Stimulated activated naive CD8-positive, alpha-beta T cell treated with anti-CD3 and anti-CD28 coated beads, Interleukin-15, Interleukin-2, amounts not matched to agents 100 ng/mL and 50 ng/mL, for 24 hours (primary cell): ENCODE measurements around the gene SERPINA12.

ENCODE experiments used
- H3K27ac Mint-ChIP-seq: one replicate; pipeline ENCODE4 v1.8.0; 2021; ENCODE audit warnings: mild to moderate bottlenecking, mixed read lengths
- H3K27me3 Mint-ChIP-seq: one replicate; pipeline ENCODE4 v1.8.0; 2021; ENCODE audit warnings: mixed read lengths
- H3K36me3 Mint-ChIP-seq: one replicate; pipeline ENCODE4 v1.8.0; 2021; ENCODE audit warnings: low read depth, mixed read lengths
- H3K4me1 Mint-ChIP-seq: one replicate; pipeline ENCODE4 v1.8.0; 2021; ENCODE audit warnings: low read depth, mixed read lengths
- H3K4me3 Mint-ChIP-seq: one replicate; pipeline ENCODE4 v1.8.0; 2021; ENCODE audit warnings: mild to moderate bottlenecking, mixed read lengths
- H3K9me3 Mint-ChIP-seq: one replicate; pipeline ENCODE4 v1.8.0; 2021; ENCODE audit warnings: mixed read lengths

The SERPINA12 gene

DNA sequence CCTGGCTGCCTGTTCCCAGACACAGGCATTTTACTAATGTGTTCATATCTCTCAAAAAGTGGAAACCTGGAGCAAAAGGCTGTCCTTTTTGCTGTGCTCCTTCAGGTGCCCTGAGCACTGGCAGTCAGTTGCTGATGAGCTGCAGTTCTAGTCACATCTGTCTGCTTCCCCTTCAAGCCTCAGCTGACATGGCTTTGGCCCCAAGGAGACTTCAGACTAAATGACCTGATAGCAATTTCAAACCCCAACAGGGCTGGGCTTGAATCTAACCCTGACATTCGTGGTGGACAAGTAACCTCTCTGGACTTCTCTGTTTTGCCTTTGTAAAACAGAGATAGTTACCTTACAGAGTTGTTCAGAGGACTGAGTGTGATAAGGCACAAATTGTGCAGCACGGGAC lies 39.0 kb downstream of the SERPINA12 start:
- Mint-ChIP-seq H3K36me3 (no peaks in the 10 kb centered on the region), H3K9me3 (peaks cover 8% of the 10 kb centered on the region), H3K4me3 (no peak overlapping the region), H3K27ac (no peak overlapping the region), H3K27me3 (peaks cover 14% of the 10 kb centered on the region), H3K4me1 (no peaks in the 10 kb centered on the region)

DNA sequence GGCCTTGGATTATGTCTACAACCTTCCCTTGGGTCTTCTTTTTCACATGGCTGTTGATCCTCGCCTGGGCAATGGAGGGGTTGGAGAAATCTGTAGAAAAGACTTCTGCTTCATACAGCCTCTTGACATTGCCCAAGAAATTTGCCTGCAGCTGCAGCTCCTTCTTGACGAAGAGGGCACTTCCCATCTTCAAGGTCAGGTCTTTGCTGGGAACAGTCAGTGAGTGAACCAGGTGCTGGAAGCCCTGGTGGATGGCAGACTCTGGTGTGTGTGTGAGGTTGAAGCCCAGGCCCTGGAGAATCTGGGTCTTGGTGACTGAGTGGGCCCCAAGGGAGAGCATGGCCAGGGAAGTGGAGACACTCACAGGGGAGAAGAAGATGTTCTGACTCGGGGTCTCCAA lies 40.0 kb downstream of the SERPINA12 start:
- Mint-ChIP-seq H3K36me3 (no peaks in the 10 kb centered on the region), H3K27ac (no peak overlapping the region), H3K27me3 (peaks cover 14% of the 10 kb centered on the region)

DNA sequence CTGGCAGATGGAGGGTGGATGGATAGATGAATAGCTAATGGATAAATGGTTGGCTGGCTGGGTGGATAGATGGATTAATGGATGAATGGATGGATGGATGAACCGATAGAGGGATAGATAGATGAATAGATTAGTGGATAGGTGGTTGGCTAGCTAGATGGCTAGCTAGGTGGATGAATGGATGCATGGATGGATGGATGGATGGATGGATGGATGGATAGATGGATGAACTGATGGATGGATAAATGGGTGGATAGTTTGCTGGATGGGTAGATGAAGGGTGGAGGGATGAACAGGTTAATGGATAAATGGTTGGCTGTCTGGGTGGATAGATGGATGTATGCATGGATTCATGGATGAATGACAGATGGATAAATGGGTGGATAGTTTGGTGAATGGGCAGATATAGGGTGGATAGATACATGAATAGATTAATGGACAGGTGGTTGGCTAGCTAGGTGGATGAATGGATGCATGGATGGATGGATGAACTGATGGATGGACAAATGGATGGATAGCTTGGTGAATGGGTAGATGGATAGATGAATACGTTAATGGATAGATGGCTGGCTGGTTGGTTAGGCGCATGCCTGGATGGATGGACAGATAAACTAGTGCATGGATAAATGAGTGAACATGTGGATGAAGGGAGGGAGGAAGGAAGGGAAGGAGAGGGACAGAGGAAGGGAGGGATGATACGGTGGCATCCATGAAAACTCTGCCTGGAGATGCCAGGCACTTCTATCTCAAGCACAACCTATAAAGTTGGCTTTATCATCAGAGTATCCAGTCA lies 41.3 kb downstream of the SERPINA12 start:
- no peak overlapping the region for H3K27ac Mint-ChIP-seq
- no peaks in the 10 kb centered on the region for H3K36me3 Mint-ChIP-seq

More for the DNA sequence above, 40.0 kb downstream of the SERPINA12 start:
- no peaks in the 10 kb centered on the region for H3K4me1 Mint-ChIP-seq
- H3K4me3 Mint-ChIP-seq: no peak overlapping the region
- peaks cover 8% of the 10 kb centered on the region for H3K9me3 Mint-ChIP-seq

DNA sequence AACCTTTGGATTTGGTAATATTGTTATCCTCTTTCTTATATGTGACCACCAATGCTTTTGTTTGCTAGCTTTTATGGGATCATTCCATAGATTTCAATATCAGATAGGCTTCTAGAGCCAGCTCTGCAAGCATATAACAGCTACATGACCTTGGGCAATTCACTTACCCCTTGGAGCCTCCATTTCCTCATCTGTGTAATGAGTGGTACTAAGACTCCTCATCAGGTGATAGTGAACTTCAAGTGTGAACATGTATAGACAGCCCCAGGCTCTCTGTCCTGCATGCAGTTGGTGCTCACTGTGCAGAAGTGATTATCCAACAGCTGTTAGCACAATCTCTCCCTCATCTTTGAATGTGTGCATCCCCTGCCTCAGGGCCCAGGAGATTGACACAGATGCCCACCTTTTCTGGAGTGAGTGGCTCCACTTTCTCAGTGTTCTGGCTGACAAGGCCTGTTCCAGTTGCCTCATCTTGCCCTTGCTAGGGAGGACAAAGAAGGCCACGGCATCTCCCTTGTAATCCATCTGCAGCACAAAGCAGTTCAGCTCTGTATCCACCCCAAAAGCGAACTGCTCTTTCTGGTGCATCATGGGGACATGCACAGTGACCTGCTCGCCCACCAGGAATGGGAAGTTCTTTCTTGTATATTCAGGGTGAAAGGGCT lies 42.4 kb downstream of the SERPINA12 start:
- Mint-ChIP-seq H3K4me1 (no peaks in the 10 kb centered on the region), H3K27ac (no peak overlapping the region), H3K9me3 (peaks cover 12% of the 10 kb centered on the region)

More for the DNA sequence above, 41.3 kb downstream of the SERPINA12 start:
- Mint-ChIP-seq H3K9me3 (peaks cover 12% of the 10 kb centered on the region), H3K4me3 (no peak overlapping the region), H3K27me3 (peaks cover 14% of the 10 kb centered on the region), H3K4me1 (no peaks in the 10 kb centered on the region)

DNA sequence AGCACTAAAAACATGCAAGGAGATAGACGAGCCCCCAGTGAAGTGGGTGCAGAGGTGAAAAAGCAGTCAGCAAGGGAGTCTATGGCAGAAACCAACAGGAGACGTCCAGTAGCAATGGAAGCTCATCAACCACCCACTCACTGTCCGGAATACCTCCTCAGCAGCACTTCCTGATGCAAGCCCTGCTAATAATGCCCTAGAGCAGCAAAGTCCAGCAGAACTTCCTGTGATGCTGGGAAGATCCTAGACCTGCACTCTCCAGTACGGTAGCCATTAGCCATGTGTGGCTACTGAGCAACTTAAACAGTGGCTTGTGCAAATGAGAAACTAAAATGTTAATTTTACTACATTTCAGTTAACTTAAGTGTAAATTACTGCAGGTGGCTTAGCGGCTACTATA lies 44.2 kb downstream of the SERPINA12 start:
- H3K4me3 Mint-ChIP-seq: no peak overlapping the region
- H3K4me1 Mint-ChIP-seq: no peaks in the 10 kb centered on the region
- peaks cover 12% of the 10 kb centered on the region for H3K9me3 Mint-ChIP-seq
- no peak overlapping the region for H3K27ac Mint-ChIP-seq
- H3K36me3 Mint-ChIP-seq: no peaks in the 10 kb centered on the region
- H3K27me3 Mint-ChIP-seq: peaks cover 20% of the 10 kb centered on the region

More for the DNA sequence above, 42.4 kb downstream of the SERPINA12 start:
- Mint-ChIP-seq H3K4me3 (no peak overlapping the region), H3K27me3 (peaks cover 14% of the 10 kb centered on the region), H3K36me3 (no peaks in the 10 kb centered on the region)

DNA sequence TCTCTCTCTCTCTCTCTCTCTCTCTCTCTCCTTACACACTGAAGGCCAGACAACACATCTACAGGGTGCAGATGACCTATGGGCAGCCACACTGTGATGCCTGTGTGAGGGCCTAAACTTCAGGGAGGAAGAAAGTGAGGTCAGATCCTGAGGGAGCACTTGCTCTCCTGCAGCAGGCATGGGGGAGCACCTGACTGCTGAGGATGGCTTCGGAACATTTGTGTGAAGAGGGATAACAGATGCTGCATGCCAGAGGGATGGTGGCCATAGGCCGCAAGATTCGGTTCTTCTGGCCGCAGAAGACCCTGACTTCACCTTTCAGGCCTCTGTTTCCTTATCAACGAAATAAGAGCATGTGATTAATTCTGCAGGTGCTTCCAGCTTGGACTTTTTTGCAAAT lies 45.0 kb downstream of the SERPINA12 start:
- Mint-ChIP-seq H3K4me1 (no peaks in the 10 kb centered on the region), H3K27ac (no peak overlapping the region), H3K4me3 (no peak overlapping the region), H3K27me3 (peaks cover 20% of the 10 kb centered on the region), H3K9me3 (peaks cover 12% of the 10 kb centered on the region), H3K36me3 (no peaks in the 10 kb centered on the region)

DNA sequence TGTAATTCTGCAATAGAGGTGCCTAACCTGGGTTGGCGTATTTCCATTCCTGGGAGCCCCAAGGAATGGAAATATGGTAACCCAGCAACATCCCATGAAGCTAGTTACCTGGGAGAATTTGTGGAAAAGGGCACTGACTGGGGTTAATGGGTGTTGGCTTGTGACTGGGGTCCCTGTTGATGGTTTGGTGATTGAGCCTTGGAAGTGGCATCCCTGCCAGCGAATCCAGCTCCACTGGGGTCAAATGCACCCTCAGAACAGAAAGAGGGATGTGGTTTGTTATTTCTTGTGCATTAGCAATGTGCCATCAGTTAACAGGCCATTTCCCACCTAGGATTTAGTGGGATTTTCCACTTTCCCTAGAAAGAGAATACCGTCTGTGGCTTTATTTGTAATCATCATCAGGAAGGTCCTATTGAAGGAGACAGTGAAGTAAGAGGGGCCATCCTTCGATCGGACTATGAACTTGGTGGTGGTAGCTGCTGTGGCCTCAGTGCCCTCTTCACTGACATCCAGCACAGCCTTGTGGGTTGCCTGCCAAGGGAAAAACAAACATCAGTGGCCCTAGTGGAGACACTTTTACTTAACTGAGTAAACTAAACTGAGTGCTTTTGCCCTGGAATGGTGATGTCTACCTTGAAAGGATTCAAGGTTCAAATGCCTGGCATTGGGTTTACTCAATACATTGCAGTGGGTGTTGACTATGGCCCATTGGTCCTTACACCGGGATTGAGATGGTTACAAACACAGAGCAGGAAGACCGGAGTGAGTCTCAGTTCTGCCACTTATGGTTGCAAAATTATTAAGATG lies 46.3 kb downstream of the SERPINA12 start:
- Mint-ChIP-seq H3K36me3 (no peaks in the 10 kb centered on the region), H3K9me3 (peaks cover 12% of the 10 kb centered on the region), H3K4me1 (no peaks in the 10 kb centered on the region), H3K27ac (no peak overlapping the region), H3K27me3 (peaks cover 24% of the 10 kb centered on the region), H3K4me3 (no peak overlapping the region)

DNA sequence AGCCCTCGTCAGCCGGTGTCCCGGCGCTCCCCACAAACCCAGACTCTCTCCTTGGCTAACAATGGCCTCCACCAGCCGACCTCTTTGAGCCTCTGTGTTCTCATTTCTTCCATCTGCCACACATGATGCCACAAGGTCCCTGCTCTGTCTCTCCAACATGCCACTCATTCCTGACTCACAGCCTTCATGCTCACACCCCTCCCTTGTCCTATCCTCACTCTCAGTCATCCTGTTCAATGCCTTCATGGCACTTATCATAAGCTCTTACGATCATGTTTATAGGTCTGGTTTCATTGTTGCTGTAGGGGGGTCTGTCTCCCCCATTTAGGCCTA lies 47.1 kb downstream of the SERPINA12 start:
- Mint-ChIP-seq H3K27me3 (peaks cover 27% of the 10 kb centered on the region), H3K4me1 (no peaks in the 10 kb centered on the region), H3K4me3 (no peak overlapping the region), H3K9me3 (peaks cover 12% of the 10 kb centered on the region), H3K27ac (no peak overlapping the region), H3K36me3 (no peaks in the 10 kb centered on the region)

DNA sequence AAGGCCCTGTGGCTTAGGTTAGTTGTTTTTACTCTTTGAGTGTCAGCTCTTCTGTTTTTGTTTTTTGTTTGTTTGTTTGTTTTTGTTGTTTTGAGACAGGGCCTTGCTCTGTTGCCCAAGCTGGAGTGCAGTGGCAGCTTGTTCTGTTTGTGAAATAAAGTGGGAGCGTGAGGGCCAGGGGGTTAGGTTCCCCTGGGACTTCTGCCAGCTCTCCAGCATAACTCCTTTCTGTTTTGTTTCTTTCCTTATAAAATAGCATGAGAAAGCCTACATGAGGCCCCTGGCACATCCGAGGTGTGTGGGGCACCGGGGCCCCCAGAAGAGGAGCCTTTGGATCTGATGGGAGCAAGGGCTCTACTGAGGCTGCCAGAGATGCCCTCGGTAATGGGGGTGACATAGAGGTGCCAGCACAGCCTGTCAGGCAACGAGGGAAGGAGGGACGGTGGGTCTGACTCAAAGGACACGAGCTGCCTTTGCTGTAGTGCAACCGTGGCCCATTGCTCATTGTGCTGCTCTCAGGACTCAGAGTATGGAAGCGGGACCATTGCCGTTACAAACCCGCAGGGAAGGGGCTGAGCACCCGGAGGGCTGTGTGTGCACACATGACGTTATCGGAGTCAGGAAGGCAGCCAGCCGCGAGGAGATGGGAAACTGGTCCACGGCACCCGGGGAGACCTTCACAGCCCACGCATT lies 47.6 kb downstream of the SERPINA12 start:
- Mint-ChIP-seq H3K4me3 (no peak overlapping the region), H3K9me3 (peaks cover 12% of the 10 kb centered on the region), H3K27me3 (peaks cover 27% of the 10 kb centered on the region), H3K4me1 (no peaks in the 10 kb centered on the region), H3K36me3 (no peaks in the 10 kb centered on the region), H3K27ac (no peak overlapping the region)

DNA sequence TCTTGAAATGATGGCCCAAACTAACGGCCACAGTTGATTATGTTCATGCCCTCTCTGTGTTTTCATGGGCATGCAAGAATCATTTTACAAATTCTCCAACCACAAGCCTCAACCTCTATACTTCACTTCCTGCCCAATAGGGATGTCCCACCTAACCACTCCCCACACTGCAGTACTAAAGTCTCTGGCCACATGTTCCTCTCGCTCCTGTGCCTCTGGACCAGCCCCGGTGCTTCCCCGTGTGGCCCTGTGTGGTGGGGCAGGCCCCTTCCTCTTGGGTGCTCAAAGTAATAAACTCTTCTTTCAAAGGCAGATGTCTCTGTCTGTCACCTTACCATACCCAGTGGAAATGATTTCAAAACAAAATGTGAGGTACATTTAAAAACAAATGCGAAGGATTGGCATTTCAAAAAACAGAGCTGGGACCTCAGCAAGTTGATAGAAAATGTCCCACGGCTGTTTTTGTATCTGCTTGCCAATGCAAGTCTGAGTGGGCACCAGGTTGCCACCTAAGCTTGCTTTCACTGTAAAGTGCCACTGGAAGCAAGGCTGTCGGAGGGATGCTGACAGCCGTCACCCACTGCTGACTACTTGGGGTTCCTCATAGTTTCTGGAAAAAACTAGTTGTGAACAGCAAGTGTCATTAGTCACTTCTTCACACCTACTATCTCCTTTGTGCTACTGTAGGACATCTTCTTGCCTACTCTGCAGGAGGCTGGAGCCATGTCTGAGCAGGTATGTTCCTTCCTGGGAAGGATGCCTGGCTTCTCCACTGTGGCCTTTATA lies 48.4 kb downstream of the SERPINA12 start:
- H3K4me1 Mint-ChIP-seq: no peaks in the 10 kb centered on the region
- no peak overlapping the region for H3K4me3 Mint-ChIP-seq
- H3K9me3 Mint-ChIP-seq: peaks cover 6% of the 10 kb centered on the region
- peaks cover 23% of the 10 kb centered on the region for H3K27me3 Mint-ChIP-seq
- H3K27ac Mint-ChIP-seq: no peak overlapping the region
- H3K36me3 Mint-ChIP-seq: no peaks in the 10 kb centered on the region

DNA sequence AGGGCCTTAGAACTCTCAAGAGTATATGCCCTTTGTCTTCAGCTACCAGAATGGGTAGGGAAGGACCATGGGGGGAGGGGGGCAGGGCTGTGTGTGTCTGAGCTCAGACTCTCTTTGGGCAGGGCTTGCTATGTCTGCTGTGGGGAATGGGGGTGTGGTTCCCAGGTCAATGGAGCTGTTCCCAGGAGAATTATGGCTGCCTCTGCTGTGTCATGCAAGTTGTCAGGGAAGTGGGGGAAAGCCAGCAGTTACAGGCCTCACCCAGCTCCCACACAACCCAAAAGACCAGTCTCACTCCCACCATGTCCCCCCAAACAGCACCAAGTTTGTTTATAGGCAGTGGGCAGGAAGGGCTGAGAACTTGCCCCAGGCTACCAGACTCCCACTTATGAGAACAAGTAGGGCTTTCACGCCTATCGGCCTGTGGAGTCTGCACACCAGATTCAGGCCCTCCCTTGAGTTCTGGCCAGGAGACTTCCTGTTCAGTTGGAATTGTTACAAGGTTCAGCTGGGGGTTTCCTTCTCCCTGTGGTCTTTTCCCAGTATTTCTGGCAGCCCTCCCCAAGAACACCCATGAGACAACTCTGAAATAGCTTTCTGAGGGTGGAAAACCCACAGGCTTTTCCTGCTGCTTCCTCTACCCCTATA lies 50.6 kb downstream of the SERPINA12 start:
- Mint-ChIP-seq H3K36me3 (no peaks in the 10 kb centered on the region), H3K4me3 (no peak overlapping the region), H3K9me3 (peaks cover 4% of the 10 kb centered on the region), H3K27me3 (peaks cover 28% of the 10 kb centered on the region), H3K4me1 (no peaks in the 10 kb centered on the region), H3K27ac (no peak overlapping the region)

DNA sequence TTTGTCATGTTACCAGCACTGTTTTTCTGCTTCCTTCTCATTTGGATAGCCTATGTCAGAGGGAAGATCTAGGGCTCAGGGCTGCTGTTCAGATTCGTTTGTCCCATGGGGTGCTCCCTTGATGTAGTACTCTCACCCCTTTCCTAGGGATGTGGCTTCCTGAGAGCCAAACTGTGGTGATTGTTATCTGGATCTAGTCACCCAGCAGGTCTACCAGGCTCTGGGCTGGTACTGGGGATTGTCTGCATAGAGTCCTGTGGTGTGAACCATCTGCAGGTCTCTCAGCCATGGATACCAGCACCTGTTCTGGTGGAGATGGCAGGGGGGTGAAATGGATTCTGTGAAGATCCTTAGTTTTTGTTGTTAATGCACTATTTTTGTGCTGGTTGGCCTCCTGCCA lies 51.2 kb downstream of the SERPINA12 start:
- Mint-ChIP-seq H3K27me3 (peaks cover 30% of the 10 kb centered on the region), H3K4me1 (no peaks in the 10 kb centered on the region), H3K36me3 (no peaks in the 10 kb centered on the region), H3K4me3 (no peak overlapping the region), H3K9me3 (no peaks in the 10 kb centered on the region), H3K27ac (no peak overlapping the region)

DNA sequence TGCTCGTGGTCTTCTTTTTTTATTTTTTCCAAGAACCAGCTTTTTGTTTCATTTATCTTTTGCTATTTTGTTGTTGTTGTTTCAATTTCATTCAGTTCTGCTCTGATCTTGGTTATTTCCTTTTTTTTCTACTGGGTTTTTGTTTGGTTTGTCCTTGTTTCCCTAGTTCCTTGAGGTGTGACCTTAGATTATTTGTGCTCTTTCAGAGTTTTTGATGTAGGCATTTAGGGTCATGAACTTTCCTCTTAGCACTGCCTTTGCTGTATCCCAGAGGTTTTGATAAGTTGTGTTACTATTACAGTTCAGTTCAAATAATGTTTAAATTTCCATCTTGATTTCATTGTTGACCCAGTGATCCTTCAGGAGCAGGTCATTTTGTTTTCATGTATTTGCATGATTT lies 53.3 kb downstream of the SERPINA12 start:
- H3K4me1 Mint-ChIP-seq: no peaks in the 10 kb centered on the region
- no peaks in the 10 kb centered on the region for H3K36me3 Mint-ChIP-seq
- H3K4me3 Mint-ChIP-seq: no peak overlapping the region
- no peaks in the 10 kb centered on the region for H3K9me3 Mint-ChIP-seq
- H3K27me3 Mint-ChIP-seq: peaks cover 29% of the 10 kb centered on the region
- H3K27ac Mint-ChIP-seq: no peak overlapping the region

DNA sequence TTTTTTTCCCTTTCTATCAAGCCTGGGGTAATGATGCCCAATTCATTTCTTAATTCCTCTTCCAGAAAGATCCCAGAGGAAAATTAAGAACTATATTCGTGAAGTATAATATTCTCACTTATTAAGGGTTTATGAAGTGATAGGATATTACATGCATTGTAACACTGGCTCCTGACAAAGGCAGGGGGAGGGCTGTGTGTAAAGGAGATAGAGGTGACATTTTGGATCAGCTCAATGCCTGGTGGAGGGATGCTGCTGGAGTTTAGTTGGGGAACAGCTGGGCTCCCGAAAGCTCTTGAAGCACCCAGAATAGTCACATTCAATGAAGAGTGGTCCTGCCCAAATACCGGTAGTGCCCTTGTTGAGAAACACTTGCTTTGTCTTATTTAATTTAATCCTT lies 57.4 kb downstream of the SERPINA12 start:
- no peaks in the 10 kb centered on the region for H3K9me3 Mint-ChIP-seq
- H3K27me3 Mint-ChIP-seq: peaks cover 25% of the 10 kb centered on the region
- H3K4me1 Mint-ChIP-seq: no peaks in the 10 kb centered on the region
- no peak overlapping the region for H3K4me3 Mint-ChIP-seq
- no peak overlapping the region for H3K27ac Mint-ChIP-seq
- no peaks in the 10 kb centered on the region for H3K36me3 Mint-ChIP-seq
